ENCODE results near the gene ICA1L.

ICA1L gene

GRCh38 chr2:202760848-202761247 is 110.7 kb downstream of the ICA1L start:
- DNase-seq (ENCODE audit: extremely low spot score) = no peak
- ChIA-PET POLR2A (no interaction called here), CTCF (interaction anchor here (1.5 kb wide), 1 partner anchor 14 kb away, joined by 3 read pairs; no protein-coding TSS in a partner anchor)
- no peak for TF ChIP-seq CTCF (IDR thresholded peaks at IDR 0.05; ENCODE audit: control extremely low read depth, extremely low read depth, low read depth, missing control alignments)

DNA sequence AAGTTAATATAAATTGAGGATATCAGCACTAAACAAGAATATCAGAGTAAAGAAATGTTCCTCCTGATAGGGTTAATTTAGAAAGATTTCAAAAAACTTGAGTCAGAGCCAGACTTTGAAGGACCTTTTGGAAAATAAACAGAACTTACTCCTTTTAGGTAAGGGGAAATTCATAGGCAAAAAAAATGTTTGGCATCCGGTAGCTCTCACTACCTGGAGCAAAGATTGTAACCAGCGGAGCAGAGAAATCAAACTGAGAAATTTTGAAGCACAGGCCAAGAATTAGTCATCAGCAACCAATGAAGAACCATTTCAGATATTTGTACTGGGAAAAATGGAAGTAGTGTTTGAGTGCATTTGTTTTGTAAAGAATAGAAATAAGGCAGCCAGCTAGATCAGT is 113.0 kb downstream of the ICA1L start:
- ChIA-PET CTCF (interaction anchor here (1.2 to 2.2 kb wide), 3 partner anchors 10 to 79 kb away, joined by 3 to 6 read pairs (median 3); no protein-coding TSS in a partner anchor), POLR2A (no interaction called here)
- no peak for TF ChIP-seq CTCF (IDR thresholded peaks at IDR 0.05; ENCODE audit: control extremely low read depth, extremely low read depth, low read depth, missing control alignments)
- no peak for DNase-seq (ENCODE audit: extremely low spot score)

DNA sequence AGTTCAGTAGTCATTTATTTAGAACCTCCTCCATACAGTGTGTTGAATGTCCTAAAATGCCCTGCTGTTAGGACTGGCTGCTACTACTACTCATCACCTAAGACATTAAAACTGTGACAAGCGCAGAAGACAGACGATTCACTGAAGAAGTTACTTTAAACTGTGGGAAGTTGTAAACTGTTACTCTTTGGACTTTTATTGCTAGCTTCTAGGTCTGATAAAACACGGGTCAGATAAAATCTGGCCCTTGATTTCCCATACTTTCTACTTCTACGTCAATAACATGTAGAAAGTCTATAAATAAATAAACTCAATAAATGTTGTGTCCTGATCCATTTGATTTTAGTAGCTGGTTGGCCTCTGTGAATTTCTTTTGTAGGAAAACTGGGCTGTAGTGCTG is 113.4 kb downstream of the ICA1L start:
- DNase-seq (ENCODE audit: extremely low spot score) = no peak
- CTCF ChIA-PET = interaction anchor here (1.2 to 2.2 kb wide), 3 partner anchors 10 to 79 kb away, joined by 3 to 6 read pairs (median 3); no protein-coding TSS in a partner anchor
- TF ChIP-seq CTCF (IDR thresholded peaks at IDR 0.05; ENCODE audit: control extremely low read depth, extremely low read depth, low read depth, missing control alignments) = no peak
- POLR2A ChIA-PET = no interaction called here

DNA sequence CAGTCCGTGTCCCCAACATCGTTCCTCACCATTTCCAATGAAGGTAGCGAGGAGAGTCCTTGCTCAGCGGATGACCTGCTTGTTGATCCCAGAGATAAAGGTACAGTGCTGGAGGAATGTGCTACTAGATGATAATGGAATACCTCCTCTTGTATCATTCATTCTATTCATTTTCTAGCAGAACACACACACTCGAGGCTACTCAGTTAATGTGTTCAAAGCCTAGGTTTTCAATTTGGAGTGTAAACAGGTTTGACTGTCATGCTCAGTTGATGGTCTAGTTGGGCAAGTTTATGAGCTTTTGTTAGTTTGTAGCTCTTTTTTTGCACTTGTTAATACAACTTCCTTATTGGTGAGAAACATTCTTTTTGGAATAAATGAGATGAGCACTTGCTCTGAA is 114.2 kb downstream of the ICA1L start:
- POLR2A ChIA-PET = no interaction called here
- CTCF ChIA-PET = interaction anchor here (1.4 to 2.2 kb wide), 2 partner anchors 11 to 78 kb away, joined by 3 to 6 read pairs; no protein-coding TSS in a partner anchor
- no peak for TF ChIP-seq CTCF (IDR thresholded peaks at IDR 0.05; ENCODE audit: control extremely low read depth, extremely low read depth, low read depth, missing control alignments)
- DNase-seq (ENCODE audit: extremely low spot score) = no peak

DNA sequence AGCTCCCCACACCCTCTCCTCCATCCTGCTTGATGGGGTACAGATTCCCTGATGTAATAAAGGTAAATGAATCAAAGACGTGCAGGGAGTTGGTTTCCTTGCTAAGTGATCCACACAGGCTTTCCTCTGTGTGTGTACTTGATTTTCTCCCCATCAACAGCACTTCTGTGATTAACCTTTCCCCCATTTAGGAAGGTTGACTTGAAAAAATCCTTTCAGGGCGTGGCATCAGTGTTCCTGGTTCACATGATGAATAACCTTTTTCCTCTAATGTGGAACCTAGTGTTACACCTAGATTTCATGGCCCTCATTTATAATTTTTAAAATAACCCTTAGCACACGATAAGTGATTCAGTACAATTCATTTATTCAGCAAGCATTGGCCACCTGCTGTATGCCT is 115.0 kb downstream of the ICA1L start:
- no peak for TF ChIP-seq CTCF (IDR thresholded peaks at IDR 0.05; ENCODE audit: control extremely low read depth, extremely low read depth, low read depth, missing control alignments)
- POLR2A ChIA-PET = no interaction called here
- CTCF ChIA-PET = no interaction called here
- DNase-seq (ENCODE audit: extremely low spot score) = no peak

DNA sequence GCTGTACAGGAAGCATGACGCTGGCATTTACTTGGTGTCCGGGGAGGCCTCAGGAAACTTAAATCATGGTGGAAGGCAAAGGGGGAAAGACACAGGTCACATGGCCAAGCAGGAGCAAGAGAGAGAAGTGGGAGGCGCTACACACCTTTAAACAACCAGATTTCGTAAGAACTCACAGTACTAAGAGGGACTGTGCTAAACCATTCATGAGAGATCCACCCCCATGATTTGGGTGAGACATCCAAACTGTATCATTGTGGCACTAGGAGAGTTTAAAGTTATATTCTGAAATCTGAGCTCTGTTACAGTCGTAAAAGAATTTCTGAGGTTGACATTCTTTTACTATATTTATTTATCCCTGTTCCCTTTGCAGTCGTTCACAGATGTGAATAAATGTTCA is 116.6 kb downstream of the ICA1L start:
- CTCF ChIA-PET = no interaction called here
- TF ChIP-seq CTCF (IDR thresholded peaks at IDR 0.05; ENCODE audit: control extremely low read depth, extremely low read depth, low read depth, missing control alignments) = no peak
- POLR2A ChIA-PET = no interaction called here
- no peak for DNase-seq (ENCODE audit: extremely low spot score)

DNA sequence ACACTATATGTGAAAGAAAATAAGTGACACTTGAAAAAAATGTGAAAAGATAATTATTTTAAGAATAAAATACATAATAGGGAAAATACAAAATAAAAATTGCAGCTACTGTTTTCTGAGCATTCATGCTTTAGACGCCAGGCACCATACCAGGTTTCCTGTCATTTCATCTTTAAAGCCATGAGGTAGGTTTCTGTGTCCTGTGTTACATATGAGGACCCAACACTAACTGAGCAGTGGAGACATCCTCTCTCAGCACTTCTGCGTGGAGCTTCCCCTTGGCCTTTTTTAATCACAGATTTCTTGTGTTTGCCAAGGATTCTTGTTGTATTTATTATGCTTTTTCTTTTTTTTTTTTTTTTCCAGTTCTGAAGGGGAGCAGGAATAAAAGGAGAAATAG is 119.5 kb downstream of the ICA1L start:
- CTCF ChIA-PET = interaction anchor here (1.3 to 1.5 kb wide), 3 partner anchors 13 to 33 kb away, joined by 3 to 4 read pairs (median 3); no protein-coding TSS in a partner anchor
- no peak for TF ChIP-seq CTCF (IDR thresholded peaks at IDR 0.05; ENCODE audit: control extremely low read depth, extremely low read depth, low read depth, missing control alignments)
- POLR2A ChIA-PET = no interaction called here
- DNase-seq (ENCODE audit: extremely low spot score) = no peak

Data from GM10248 (cell line).